GM12892 (cell line): ENCODE data around the gene CRISPLD2.

Experiments
- DNase-seq: peaks from one replicate; pipeline ENCODE4 v3.0.0; 2011; ENCODE audit not compliant: insufficient read length
- FAIRE-seq: peaks from 2 replicates; lab custom pipeline; 2011; peaks lifted over from hg19 to GRCh38; lab: Jason Lieb, UNC
- POLR2A ChIP-seq: IDR thresholded peaks from 2 replicates; pipeline ENCODE4 v1.6.1; 2011; ENCODE audit warnings: low read depth, low read length, control low read depth
- POLR2AphosphoS5 ChIP-seq: IDR thresholded peaks from 2 replicates; pipeline ENCODE4 v1.6.1; 2011; ENCODE audit warnings: low read depth, low read length, control low read depth
- TAF1 ChIP-seq: IDR thresholded peaks from 2 replicates; pipeline ENCODE4 v1.6.1; 2011; ENCODE audit warnings: low read depth, mild to moderate bottlenecking, control low read depth, low read length, borderline replicate concordance

The CRISPLD2 gene

GRCh38 chr16:84838383-84838948 lies 18.7 kb downstream of the CRISPLD2 start:
- no peak for TF ChIP-seq POLR2AphosphoS5
- TF ChIP-seq TAF1 = no peak
- no peak for TF ChIP-seq POLR2A
- no peak for FAIRE-seq

GRCh38 chr16:84839054-84839453 lies 19.3 kb downstream of the CRISPLD2 start:
- no peak for TF ChIP-seq TAF1
- no peak for TF ChIP-seq POLR2A
- TF ChIP-seq POLR2AphosphoS5 = no peak
- FAIRE-seq (no peak), DNase-seq (no peak)

More at GRCh38 chr16:84838383-84838948, 18.7 kb downstream of the CRISPLD2 start:
- no peak for DNase-seq

- TF ChIP-seq POLR2AphosphoS5 (no peak), POLR2A (no peak), TAF1 (no peak)
These were observed 20.2 kb downstream of the CRISPLD2 start for GRCh38 chr16:84839956-84840355.

GRCh38 chr16:84840687-84841627 lies 21.2 kb downstream of the CRISPLD2 start:
- FAIRE-seq = no peak
- DNase-seq = no peak
- TF ChIP-seq TAF1 (no peak), POLR2AphosphoS5 (no peak), POLR2A (no peak)

More at GRCh38 chr16:84839956-84840355, 20.2 kb downstream of the CRISPLD2 start:
- FAIRE-seq (no peak), DNase-seq (no peak)

- no peak for FAIRE-seq
- DNase-seq = no peak
- TF ChIP-seq POLR2AphosphoS5 (no peak), TAF1 (no peak), POLR2A (no peak)
These were observed 22.1 kb downstream of the CRISPLD2 start for GRCh38 chr16:84841787-84842300.

GRCh38 chr16:84842516-84843148 lies 22.8 kb downstream of the CRISPLD2 start:
- FAIRE-seq (no peak), DNase-seq (no peak)
- no peak for TF ChIP-seq POLR2AphosphoS5
- no peak for TF ChIP-seq TAF1
- no peak for TF ChIP-seq POLR2A

GRCh38 chr16:84843149-84844048 lies 23.6 kb downstream of the CRISPLD2 start:
- FAIRE-seq = no peak
- TF ChIP-seq POLR2A = no peak
- no peak for TF ChIP-seq TAF1
- TF ChIP-seq POLR2AphosphoS5 = no peak
- no peak for DNase-seq

GRCh38 chr16:84844049-84844350 lies 24.2 kb downstream of the CRISPLD2 start:
- TF ChIP-seq POLR2AphosphoS5 (no peak), POLR2A (no peak), TAF1 (no peak)
- FAIRE-seq = no peak
- no peak for DNase-seq

GRCh38 chr16:84844559-84845495 lies 25.0 kb downstream of the CRISPLD2 start:
- FAIRE-seq = no peak
- no peak for TF ChIP-seq TAF1
- no peak for TF ChIP-seq POLR2A
- TF ChIP-seq POLR2AphosphoS5 = no peak

More at GRCh38 chr16:84844559-84845495, 25.0 kb downstream of the CRISPLD2 start:
- peak; percentile 10 for DNase-seq
